Measurements from ENCODE around the gene COL18A1. TPM values are rescaled to one million over a fixed set of nuclear protein-coding genes. Genes with fewer than 3 reads are reported as not detected.
"Not testable (repeated sequence)": the region's sequence is repeated elsewhere in the genome, so short reads cannot be mapped to it uniquely, and the experiment has no call there.

Gene COL18A1
- total RNA-seq, 6 experiments from 2014 or later: 39.8 to 93.5 (median 86.8) TPM

GRCh38 chr21:45502006-45502345, 97.0 kb downstream of the COL18A1 start:
- Mint-ChIP-seq H3K27ac (no peak overlapping the region), H3K27me3 (ENCODE audit: insufficient read depth) (peaks cover 9% of the 10 kb centered on the region), H3K4me1 (ENCODE audit: low read depth) (no peaks in the 10 kb centered on the region), H3K9me3 (peaks cover 12% of the 10 kb centered on the region), H3K4me3 (no peak overlapping the region), H3K36me3 (ENCODE audit: low read depth) (peaks cover 24% of the 10 kb centered on the region)
- DNase-seq: no peak
- TF ChIP-seq CTCF (IDR thresholded peaks at IDR 0.05): no peak

GRCh38 chr21:45502600-45502999, 97.6 kb downstream of the COL18A1 start:
- Mint-ChIP-seq H3K9me3 (peaks cover 12% of the 10 kb centered on the region), H3K4me3 (no peak overlapping the region), H3K36me3 (ENCODE audit: low read depth) (peaks cover 24% of the 10 kb centered on the region), H3K4me1 (ENCODE audit: low read depth) (no peaks in the 10 kb centered on the region), H3K27me3 (ENCODE audit: insufficient read depth) (peaks cover 9% of the 10 kb centered on the region), H3K27ac (no peak overlapping the region)
- DNase-seq: no peak
- no peak for TF ChIP-seq CTCF (IDR thresholded peaks at IDR 0.05)

GRCh38 chr21:45503226-45503625, 98.3 kb downstream of the COL18A1 start:
- not testable (repeated sequence) for H3K27ac Mint-ChIP-seq; H3K4me1 Mint-ChIP-seq (ENCODE audit: low read depth); DNase-seq; H3K4me3 Mint-ChIP-seq; H3K27me3 Mint-ChIP-seq (ENCODE audit: insufficient read depth)
- Mint-ChIP-seq H3K36me3 (ENCODE audit: low read depth) (peaks cover 24% of the 10 kb centered on the region), H3K9me3 (peaks cover 12% of the 10 kb centered on the region)

- no peak overlapping the region for H3K4me3 Mint-ChIP-seq
- no peak for DNase-seq
- TF ChIP-seq CTCF (IDR thresholded peaks at IDR 0.05): no peak
- peaks cover 9% of the 10 kb centered on the region for H3K27me3 Mint-ChIP-seq (ENCODE audit: insufficient read depth)
- H3K36me3 Mint-ChIP-seq (ENCODE audit: low read depth): peaks cover 17% of the 10 kb centered on the region
- H3K4me1 Mint-ChIP-seq (ENCODE audit: low read depth): no peaks in the 10 kb centered on the region
- H3K27ac Mint-ChIP-seq: no peak overlapping the region
- H3K9me3 Mint-ChIP-seq: peaks cover 8% of the 10 kb centered on the region
Measured at GRCh38 chr21:45504021-45504515, 99.1 kb downstream of the COL18A1 start.

- Mint-ChIP-seq H3K36me3 (ENCODE audit: low read depth) (peaks cover 10% of the 10 kb centered on the region), H3K4me3 (no peak overlapping the region), H3K9me3 (peaks cover 3% of the 10 kb centered on the region), H3K27me3 (ENCODE audit: insufficient read depth) (peaks cover 7% of the 10 kb centered on the region), H3K27ac (no peak overlapping the region), H3K4me1 (ENCODE audit: low read depth) (no peaks in the 10 kb centered on the region)
- DNase-seq: no peak
- TF ChIP-seq CTCF (IDR thresholded peaks at IDR 0.05): no peak
Measured at GRCh38 chr21:45504516-45505415, 99.8 kb downstream of the COL18A1 start.

- no peak for TF ChIP-seq CTCF (IDR thresholded peaks at IDR 0.05)
- Mint-ChIP-seq H3K27ac (no peak overlapping the region), H3K27me3 (ENCODE audit: insufficient read depth) (peaks cover 6% of the 10 kb centered on the region), H3K4me1 (ENCODE audit: low read depth) (no peaks in the 10 kb centered on the region), H3K36me3 (ENCODE audit: low read depth) (peaks cover 6% of the 10 kb centered on the region; the same call in 1 of the 2 replicates), H3K9me3 (no peaks in the 10 kb centered on the region), H3K4me3 (no peak overlapping the region)
- no peak for DNase-seq
Measured at GRCh38 chr21:45505416-45506021, 100.6 kb downstream of the COL18A1 start.
